GM23338 (cell line): ENCODE data around the gene NCR3LG1. TPM values are rescaled to one million over a fixed set of nuclear protein-coding genes. Genes with fewer than 3 reads are reported as not detected.

ENCODE experiments used
- ATAC-seq: fragments of 200-7000 bp; cut with Tn5 transposase; 3 replicates; pipeline ENCODE4 v1.9.1; 2020
- DNase-seq: peaks from one replicate; pipeline ENCODE4 v3.0.0-alpha.2; 2015; ENCODE audit warnings: low spot score
- H2AFZ ChIP-seq: fragments of 200-600 bp; sonication (generic); 2 replicates; pipeline ENCODE4 v1.8.0; 2016; ENCODE audit warnings: antibody characterized with exemption, mild to moderate bottlenecking, moderate library complexity
- H3F3A ChIP-seq: fragments of 200-600 bp; sonication (generic); replicated peaks from 2 replicates; pipeline ENCODE4 v1.8.0; 2017; ENCODE audit warnings: antibody characterized with exemption, mixed run types, low read depth
- H3K27ac ChIP-seq: fragments of 200-600 bp; sonication (generic); 2 replicates; pipeline ENCODE4 v1.6.1; 2016; ENCODE audit warnings: low read depth
- H3K27me3 ChIP-seq: fragments of 200-600 bp; sonication (generic); 2 replicates; pipeline ENCODE4 v1.8.0; 2016; ENCODE audit warnings: mild to moderate bottlenecking, mixed run types, moderate library complexity; ENCODE audit not compliant: insufficient read depth
- H3K36me3 ChIP-seq: fragments of 200-600 bp; sonication (generic); 2 replicates; pipeline ENCODE4 v1.8.0; 2016; ENCODE audit warnings: mild to moderate bottlenecking; ENCODE audit not compliant: insufficient read depth
- H3K4me1 ChIP-seq: fragments of 200-600 bp; sonication (generic); 2 replicates; pipeline ENCODE4 v1.8.0; 2016; ENCODE audit warnings: mild to moderate bottlenecking, moderate library complexity; ENCODE audit not compliant: insufficient read depth
- H3K4me2 ChIP-seq: fragments of 200-600 bp; sonication (generic); 2 replicates; pipeline ENCODE4 v1.7.1; 2017; ENCODE audit warnings: mixed run types
- H3K4me3 ChIP-seq: fragments of 200-600 bp; sonication (generic); 2 replicates; pipeline ENCODE4 v1.6.1; 2016; ENCODE audit warnings: mixed run types
- H3K79me2 ChIP-seq: fragments of 200-600 bp; sonication (generic); replicated peaks from 2 replicates; pipeline ENCODE4 v1.8.0; 2017; ENCODE audit warnings: mild to moderate bottlenecking; ENCODE audit not compliant: insufficient read depth
- H3K9me2 ChIP-seq: fragments of 200-600 bp; sonication (generic); 2 replicates; pipeline ENCODE4 v1.8.0; 2017; ENCODE audit not compliant: insufficient read depth
- H4K20me1 ChIP-seq: fragments of 200-600 bp; sonication (generic); replicated peaks from 2 replicates; pipeline ENCODE4 v1.8.0; 2017; ENCODE audit warnings: mild to moderate bottlenecking; ENCODE audit not compliant: insufficient read depth
- H3K27ac Mint-ChIP-seq: 2 replicates; pipeline ENCODE4 v1.8.0; 2020; ENCODE audit warnings: inconsistent platforms, mild to moderate bottlenecking, moderate library complexity, mixed read lengths
- H3K27me3 Mint-ChIP-seq: 3 replicates; pipeline ENCODE4 v1.8.0; 2022; ENCODE audit warnings: low read depth, mild to moderate bottlenecking, moderate library complexity, mixed read lengths, inconsistent platforms; ENCODE audit not compliant: insufficient read depth, poor library complexity
- H3K36me3 Mint-ChIP-seq: 3 replicates; pipeline ENCODE4 v1.8.0; 2021; ENCODE audit warnings: low read depth, mild to moderate bottlenecking, inconsistent platforms, moderate library complexity, mixed read lengths
- H3K4me1 Mint-ChIP-seq: 3 replicates; pipeline ENCODE4 v1.8.0; 2020; ENCODE audit warnings: mild to moderate bottlenecking, inconsistent platforms, mixed read lengths
- H3K4me3 Mint-ChIP-seq: 3 replicates; pipeline ENCODE4 v1.8.0; 2021; ENCODE audit warnings: moderate library complexity, mild to moderate bottlenecking, inconsistent platforms, mixed read lengths
- H3K9me3 Mint-ChIP-seq: 3 replicates; pipeline ENCODE4 v1.8.0; 2020; ENCODE audit warnings: moderate library complexity, mild to moderate bottlenecking, inconsistent platforms, mixed read lengths
- EZH2 ChIP-seq: fragments of 200-600 bp; sonication (generic); IDR thresholded peaks from one replicate; pipeline ENCODE4 v1.8.0; 2017; ENCODE audit warnings: antibody characterized with exemption, mild to moderate bottlenecking, low read depth; ENCODE audit not compliant: unreplicated experiment
- JUNB ChIP-seq: IDR thresholded peaks from one replicate; pipeline ENCODE4 v1.6.1; 2016; ENCODE audit warnings: antibody characterized with exemption; ENCODE audit not compliant: unreplicated experiment
- NANOG ChIP-seq: IDR thresholded peaks from 2 replicates; pipeline ENCODE4 v1.6.1; 2016; ENCODE audit warnings: antibody characterized with exemption, borderline replicate concordance
- POLR2AphosphoS5 ChIP-seq: IDR thresholded peaks from 2 replicates; pipeline ENCODE4 v1.6.1; 2016; ENCODE audit warnings: antibody characterized with exemption, low read depth
- STAT1 ChIP-seq: IDR thresholded peaks from one replicate; pipeline ENCODE4 v1.6.1; 2016; ENCODE audit warnings: antibody characterized with exemption; ENCODE audit not compliant: unreplicated experiment
- ZNF114 ChIP-seq: fragments of 250-450 bp; sonication (Bioruptor Pico); IDR thresholded peaks from 2 replicates; pipeline ENCODE4 v1.5.0; 2020; ENCODE audit warnings: mild to moderate bottlenecking, moderate library complexity
- polyA plus RNA-seq: library from polyadenylated mRNA; unstranded; fragments of >200 nt; fragmentation: Nextera tagmentation; extraction: Ambion mirVana; gene quantifications from 2 replicates; pipeline ENCODE4 v1.2.1, GENCODE V29; 2016
- total RNA-seq: library from RNA; depleted of rRNA; stranded (reverse); fragments of >200 nt; shearing (Covaris generic); gene quantifications from 2 replicates; pipeline ENCODE4 v1.2.3, GENCODE V29; 2014
- TF ChIP-seq, protein P1 (sequence below): IDR thresholded peaks from 2 replicates; pipeline ENCODE4 v1.6.1; 2016; ENCODE audit warnings: antibody characterized with exemption
- TF ChIP-seq, protein P2 (sequence below): IDR thresholded peaks from one replicate; pipeline ENCODE4 v1.6.1; 2018; ENCODE audit warnings: antibody characterized with exemption; ENCODE audit not compliant: unreplicated experiment

NCR3LG1 gene
- total and polyA plus RNA-seq, 2 experiments from 2014 or later: 0.15 to 1.9 TPM

DNA sequence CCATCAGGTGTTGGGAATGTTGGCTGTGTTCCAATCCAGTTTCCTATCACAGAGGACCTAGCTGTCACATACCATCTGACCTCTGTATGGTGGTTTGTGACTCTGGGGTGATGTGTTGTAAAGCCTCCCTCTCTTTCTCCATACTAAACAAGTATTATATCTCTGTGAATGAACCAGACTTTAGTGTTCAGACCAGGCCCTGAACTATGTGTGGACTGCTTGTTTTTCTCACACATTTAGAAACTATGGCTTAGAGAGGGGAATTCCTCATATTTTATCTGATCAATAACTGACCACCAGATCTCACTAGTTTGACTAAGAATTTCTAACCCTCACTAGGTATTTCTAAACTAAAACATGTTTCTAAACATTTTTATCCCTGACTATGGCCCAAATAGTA lies 17.5 kb downstream of the NCR3LG1 start:
- TF ChIP-seq POLR2AphosphoS5 (no peak), ZNF114 (CRISPR knock-in tag) (no peak)
- Histone ChIP-seq H2AFZ (no peak overlapping the region), H3K4me2 (no peak overlapping the region), H3K4me1 (no peaks in the 10 kb centered on the region), H3K4me3 (no peak overlapping the region), H3K9me2 (no peaks in the 10 kb centered on the region), H3K79me2 (no peaks in the 10 kb centered on the region), H3F3A (no peaks in the 10 kb centered on the region), H4K20me1 (no peaks in the 10 kb centered on the region), H3K36me3 (peaks cover 9% of the 10 kb centered on the region; the same call in 1 of the 2 replicates), H3K27me3 (no peaks in the 10 kb centered on the region), H3K27ac (no peak overlapping the region)
- DNase-seq (no peak), ATAC-seq (no peak)
- Mint-ChIP-seq H3K4me3 (no peak overlapping the region), H3K27me3 (no peaks in the 10 kb centered on the region), H3K36me3 (peaks cover 57% of the 10 kb centered on the region), H3K27ac (no peak overlapping the region), H3K4me1 (no peaks in the 10 kb centered on the region), H3K9me3 (peaks cover 63% of the 10 kb centered on the region)

- H3K9me3 Mint-ChIP-seq: peaks cover 66% of the 10 kb centered on the region
- TF ChIP-seq EZH2: no peak
- no peak for TF ChIP-seq ZNF114 (CRISPR knock-in tag)
- TF ChIP-seq, protein P1, sequence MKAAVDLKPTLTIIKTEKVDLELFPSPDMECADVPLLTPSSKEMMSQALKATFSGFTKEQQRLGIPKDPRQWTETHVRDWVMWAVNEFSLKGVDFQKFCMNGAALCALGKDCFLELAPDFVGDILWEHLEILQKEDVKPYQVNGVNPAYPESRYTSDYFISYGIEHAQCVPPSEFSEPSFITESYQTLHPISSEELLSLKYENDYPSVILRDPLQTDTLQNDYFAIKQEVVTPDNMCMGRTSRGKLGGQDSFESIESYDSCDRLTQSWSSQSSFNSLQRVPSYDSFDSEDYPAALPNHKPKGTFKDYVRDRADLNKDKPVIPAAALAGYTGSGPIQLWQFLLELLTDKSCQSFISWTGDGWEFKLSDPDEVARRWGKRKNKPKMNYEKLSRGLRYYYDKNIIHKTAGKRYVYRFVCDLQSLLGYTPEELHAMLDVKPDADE: no peak
- Histone ChIP-seq H3K4me3 (no peak overlapping the region), H4K20me1 (no peaks in the 10 kb centered on the region), H3K4me1 (no peaks in the 10 kb centered on the region), H3K27ac (no peak overlapping the region), H2AFZ (no peak overlapping the region), H3K36me3 (peaks cover 9% of the 10 kb centered on the region; the same call in 1 of the 2 replicates), H3K27me3 (no peaks in the 10 kb centered on the region), H3K79me2 (no peaks in the 10 kb centered on the region), H3K4me2 (no peak overlapping the region), H3F3A (no peaks in the 10 kb centered on the region), H3K9me2 (no peaks in the 10 kb centered on the region)
- peaks cover 61% of the 10 kb centered on the region for H3K36me3 Mint-ChIP-seq
- ATAC-seq (no peak), DNase-seq (no peak)
- H3K27me3 Mint-ChIP-seq: no peaks in the 10 kb centered on the region
- no peaks in the 10 kb centered on the region for H3K4me1 Mint-ChIP-seq
- H3K27ac Mint-ChIP-seq: no peak overlapping the region
- H3K4me3 Mint-ChIP-seq: no peak overlapping the region
Measured at GRCh38 chr11:17369684-17370243, 18.2 kb downstream of the NCR3LG1 start.

DNA sequence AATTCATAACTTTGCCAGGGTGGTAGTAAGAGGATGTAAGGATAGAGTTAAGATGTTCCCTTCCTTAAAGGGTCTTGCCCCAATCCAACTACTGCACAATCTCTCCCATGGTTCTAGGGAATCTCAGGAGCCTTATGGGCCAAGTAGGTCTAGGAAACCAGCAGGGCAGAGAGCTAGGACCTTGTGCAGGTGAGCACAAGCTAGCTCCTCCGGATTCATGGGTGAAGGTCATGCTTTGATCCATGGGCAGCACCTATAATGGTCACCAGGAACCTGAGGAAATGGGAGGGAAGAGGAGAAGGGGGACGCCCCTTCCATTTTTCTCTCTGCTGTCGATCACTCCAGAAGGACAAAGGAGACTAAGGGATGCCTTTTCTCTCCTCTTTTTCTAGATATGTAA lies 20.0 kb downstream of the NCR3LG1 start:
- DNase-seq (peak; percentile 52), ATAC-seq (no peak)
- Histone ChIP-seq H3K4me1 (no peaks in the 10 kb centered on the region), H3K36me3 (peaks cover 9% of the 10 kb centered on the region; the same call in 1 of the 2 replicates), H2AFZ (no peak overlapping the region), H3K4me2 (no peak overlapping the region), H3K4me3 (no peak overlapping the region), H4K20me1 (no peaks in the 10 kb centered on the region), H3K79me2 (no peaks in the 10 kb centered on the region), H3K27me3 (no peaks in the 10 kb centered on the region), H3K9me2 (no peaks in the 10 kb centered on the region), H3F3A (no peaks in the 10 kb centered on the region), H3K27ac (no peak overlapping the region)
- Mint-ChIP-seq H3K4me3 (no peak overlapping the region), H3K9me3 (peaks cover 74% of the 10 kb centered on the region), H3K36me3 (peaks cover 61% of the 10 kb centered on the region), H3K4me1 (no peaks in the 10 kb centered on the region), H3K27me3 (peaks cover 2% of the 10 kb centered on the region), H3K27ac (no peak overlapping the region)
- TF ChIP-seq, protein P2, sequence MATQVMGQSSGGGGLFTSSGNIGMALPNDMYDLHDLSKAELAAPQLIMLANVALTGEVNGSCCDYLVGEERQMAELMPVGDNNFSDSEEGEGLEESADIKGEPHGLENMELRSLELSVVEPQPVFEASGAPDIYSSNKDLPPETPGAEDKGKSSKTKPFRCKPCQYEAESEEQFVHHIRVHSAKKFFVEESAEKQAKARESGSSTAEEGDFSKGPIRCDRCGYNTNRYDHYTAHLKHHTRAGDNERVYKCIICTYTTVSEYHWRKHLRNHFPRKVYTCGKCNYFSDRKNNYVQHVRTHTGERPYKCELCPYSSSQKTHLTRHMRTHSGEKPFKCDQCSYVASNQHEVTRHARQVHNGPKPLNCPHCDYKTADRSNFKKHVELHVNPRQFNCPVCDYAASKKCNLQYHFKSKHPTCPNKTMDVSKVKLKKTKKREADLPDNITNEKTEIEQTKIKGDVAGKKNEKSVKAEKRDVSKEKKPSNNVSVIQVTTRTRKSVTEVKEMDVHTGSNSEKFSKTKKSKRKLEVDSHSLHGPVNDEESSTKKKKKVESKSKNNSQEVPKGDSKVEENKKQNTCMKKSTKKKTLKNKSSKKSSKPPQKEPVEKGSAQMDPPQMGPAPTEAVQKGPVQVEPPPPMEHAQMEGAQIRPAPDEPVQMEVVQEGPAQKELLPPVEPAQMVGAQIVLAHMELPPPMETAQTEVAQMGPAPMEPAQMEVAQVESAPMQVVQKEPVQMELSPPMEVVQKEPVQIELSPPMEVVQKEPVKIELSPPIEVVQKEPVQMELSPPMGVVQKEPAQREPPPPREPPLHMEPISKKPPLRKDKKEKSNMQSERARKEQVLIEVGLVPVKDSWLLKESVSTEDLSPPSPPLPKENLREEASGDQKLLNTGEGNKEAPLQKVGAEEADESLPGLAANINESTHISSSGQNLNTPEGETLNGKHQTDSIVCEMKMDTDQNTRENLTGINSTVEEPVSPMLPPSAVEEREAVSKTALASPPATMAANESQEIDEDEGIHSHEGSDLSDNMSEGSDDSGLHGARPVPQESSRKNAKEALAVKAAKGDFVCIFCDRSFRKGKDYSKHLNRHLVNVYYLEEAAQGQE: no peak
- TF ChIP-seq NANOG (no peak), JUNB (no peak), EZH2 (no peak), ZNF114 (CRISPR knock-in tag) (no peak), STAT1 (no peak)
- TF ChIP-seq, protein P1: no peak
